WERI-Rb-1 (cell line): Measurements from ENCODE around the gene F13A1.

Experiments
- DNase-seq: peaks from one replicate; pipeline ENCODE4 v3.0.0-alpha.2; 2020
- H3K27ac ChIP-seq: fragments of 250-450 bp; sonication (Bioruptor Pico); 2 replicates; pipeline ENCODE4 v1.5.1; 2020; ENCODE audit warnings: mild to moderate bottlenecking, moderate library complexity
- H3K27me3 ChIP-seq: fragments of 250-450 bp; sonication (Bioruptor Pico); 2 replicates; pipeline ENCODE4 v1.5.1; 2021; ENCODE audit warnings: mild to moderate bottlenecking, low read depth, moderate library complexity; ENCODE audit not compliant: insufficient read depth, severe bottlenecking
- H3K36me3 ChIP-seq: fragments of 250-450 bp; sonication (Bioruptor Pico); 2 replicates; pipeline ENCODE4 v1.5.1; 2020; ENCODE audit warnings: mild to moderate bottlenecking, moderate library complexity
- H3K4me3 ChIP-seq: 2 replicates; pipeline ENCODE4 v1.5.1; 2011; ENCODE audit warnings: low read depth, mild to moderate bottlenecking, control low read depth, low read length
- H3K9me3 ChIP-seq: fragments of 250-450 bp; sonication (Bioruptor Pico); 2 replicates; pipeline ENCODE4 v1.5.1; 2021; ENCODE audit warnings: mild to moderate bottlenecking, moderate library complexity; ENCODE audit not compliant: severe bottlenecking
- CTCF ChIP-seq: IDR thresholded peaks from 2 replicates; pipeline ENCODE4 v1.5.1; 2011; ENCODE audit warnings: low read depth, mild to moderate bottlenecking, control low read depth, inconsistent platforms, low read length

F13A1 gene

GRCh38 chr6:6319952-6320811 lies at the start of gene F13A1:
Gene F13A1 (minus strand): TSS chr6:6320662. CDS start chr6:6318664, 1,998 bp downstream.
- DNase-seq = no peak
- TF ChIP-seq CTCF = no peak
- no peaks in the 10 kb centered on the region for H3K36me3 ChIP-seq
- H3K4me3 ChIP-seq = no peak within 1 kb of the TSS
- H3K27me3 ChIP-seq = no peaks in the 10 kb centered on the region
- no peaks in the 10 kb centered on the region for H3K9me3 ChIP-seq
- H3K27ac ChIP-seq = no peak within 1 kb of the TSS

GRCh38 chr6:6368684-6369052 lies 48.2 kb upstream of the F13A1 start:
- Histone ChIP-seq H3K4me3 (no peak overlapping the region), H3K36me3 (no peaks in the 10 kb centered on the region), H3K27me3 (no peaks in the 10 kb centered on the region), H3K27ac (no peak overlapping the region), H3K9me3 (peaks cover 2% of the 10 kb centered on the region)
- TF ChIP-seq CTCF = no peak
- no peak for DNase-seq

GRCh38 chr6:6368040-6368683 lies 47.7 kb upstream of the F13A1 start:
- no peak for DNase-seq
- Histone ChIP-seq H3K36me3 (no peaks in the 10 kb centered on the region), H3K9me3 (peaks cover 2% of the 10 kb centered on the region), H3K27me3 (no peaks in the 10 kb centered on the region), H3K4me3 (no peak overlapping the region), H3K27ac (no peak overlapping the region)
- no peak for TF ChIP-seq CTCF

GRCh38 chr6:6366803-6367202 lies 46.3 kb upstream of the F13A1 start:
- Histone ChIP-seq H3K9me3 (peaks cover 2% of the 10 kb centered on the region), H3K36me3 (no peaks in the 10 kb centered on the region), H3K4me3 (peak overlapping the region; percentile 17), H3K27me3 (no peaks in the 10 kb centered on the region), H3K27ac (no peak overlapping the region)
- TF ChIP-seq CTCF = peak; percentile 76
- peak; percentile 86 for DNase-seq

GRCh38 chr6:6365242-6365641 lies 44.8 kb upstream of the F13A1 start:
- TF ChIP-seq CTCF = no peak
- no peak overlapping the region for H3K27ac ChIP-seq

More at GRCh38 chr6:6365242-6365641, 44.8 kb upstream of the F13A1 start:
- Histone ChIP-seq H3K27me3 (no peaks in the 10 kb centered on the region), H3K4me3 (no peak overlapping the region), H3K9me3 (no peaks in the 10 kb centered on the region), H3K36me3 (no peaks in the 10 kb centered on the region)
- no peak for DNase-seq
